Upper lobe of left lung (tissue), 6 donors: ENCODE results near the gene ANO4. TPM values are rescaled to one million over a fixed set of nuclear protein-coding genes. Genes with fewer than 3 reads are reported as not detected.

ENCODE experiments used
- ATAC-seq, 2 donors: fragments of 200-7000 bp; cut with Tn5 transposase; one replicate each; pipeline ENCODE4 v1.9.1; 2022; ENCODE audit warnings: mild to moderate bottlenecking in 2 of 2, moderate library complexity in 2 of 2; ENCODE audit not compliant: low FRiP score in 2 of 2
- DNase-seq, 2 donors: peaks; one replicate each; pipeline ENCODE4 v3.0.0-alpha.2; 2019 to 2020
- H3K27ac ChIP-seq, 4 donors: fragments of 200-600 bp; sonication (generic); one replicate each; pipeline ENCODE4 v1.5.1; 2016 to 2019
- H3K27me3 ChIP-seq, 4 donors: fragments of 200-600 bp; sonication (generic); one replicate each; pipeline ENCODE4 v1.5.1; 2017 to 2019
- H3K36me3 ChIP-seq, 4 donors: fragments of 200-600 bp; sonication (generic); one replicate each; pipeline ENCODE4 v1.5.1; 2016 to 2019
- H3K4me1 ChIP-seq, 4 donors: fragments of 200-600 bp; sonication (generic); one replicate each; pipeline ENCODE4 v1.5.1; 2018 to 2019
- H3K4me3 ChIP-seq, 4 donors: fragments of 200-600 bp; sonication (generic); one replicate each; pipeline ENCODE4 v1.5.1; 2017 to 2019; ENCODE audit warnings: mild to moderate bottlenecking in 2 of 4, moderate library complexity in 1 of 4
- H3K9me3 ChIP-seq, 4 donors: fragments of 200-600 bp; sonication (generic); one replicate each; pipeline ENCODE4 v1.5.1; 2018 to 2019
- EP300 ChIP-seq, 4 donors: sonication (generic); formaldehyde crosslinking; IDR thresholded peaks; one replicate each; pipeline ENCODE4 v1.5.1; 2017; ENCODE audit warnings: antibody characterized with exemption in 4 of 4, control low read depth in 2 of 4
- POLR2A ChIP-seq, 4 donors: fragments of 450-650 bp; IDR thresholded peaks; one replicate each; pipeline ENCODE4 v1.5.1; 2016 to 2017; ENCODE audit warnings: antibody characterized with exemption in 4 of 4, mild to moderate bottlenecking in 2 of 4
- POLR2AphosphoS5 ChIP-seq, 2 donors: sonication (generic); formaldehyde crosslinking; IDR thresholded peaks; one replicate each; pipeline ENCODE4 v1.5.1; 2017; ENCODE audit warnings: antibody characterized with exemption in 2 of 2
- WGBS, 2 donors: methylation state at CpG; one replicate each; pipeline ENCODE4 v1.1.5; 2017 to 2018; 5-methylcytosine and 5-hydroxymethylcytosine counted together
- total RNA-seq, 6 donors: library from RNA; depleted of rRNA in 4 of 6; stranded (reverse); fragments of >200 nt in 4 of 6; gene quantifications; one replicate each; pipeline versions ENCODE4 v1.1.0 to v1.2.1, GENCODE V29; 2016 to 2021
- TF ChIP-seq, protein P1 (sequence below), 6 experiments: fragments of 450-650 bp in 4 of 6; fragments of 200-600 bp in 2 of 6; sonication (generic) in 2 of 6; IDR thresholded peaks; one replicate each; pipeline ENCODE4 v1.5.1; 2016 to 2019; ENCODE audit warnings: antibody characterized with exemption in 6 of 6
- donor health status: DM: no; HTN: no; CAD: no; lungs with moderate emphysema.
- donor health status: DM: no; HTN: yes; CAD: no; lungs with severe emphysema.

The ANO4 gene
- total RNA-seq, 6 donors from 2014 or later: 0.17 to 1.2 (median 0.30) TPM; not detected in 3

DNA sequence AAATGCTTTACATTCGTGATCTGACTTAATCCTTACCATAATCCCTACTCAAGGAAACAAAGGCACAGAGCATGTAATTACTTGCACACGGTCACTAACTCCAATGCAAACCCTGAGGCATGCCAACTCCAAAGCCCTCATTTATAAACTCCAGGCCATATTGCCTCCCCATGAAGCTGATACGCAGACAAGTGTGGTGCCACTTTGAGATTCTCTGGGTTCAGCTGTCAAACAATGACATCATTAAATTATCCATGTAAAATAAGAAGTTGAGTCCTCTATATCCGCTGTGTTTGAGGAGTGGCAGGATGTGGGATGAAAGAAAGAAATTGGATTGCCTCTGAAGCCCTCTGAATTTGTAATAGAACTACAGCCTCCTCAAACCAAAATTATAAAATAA, 62.8 kb downstream of the ANO4 start:
- Histone ChIP-seq H3K4me3 (no peak overlapping the region), H3K4me1 (no peaks in the 10 kb centered on the region), H3K27me3 (no peaks in the 10 kb centered on the region), H3K9me3 (no peaks in the 10 kb centered on the region), H3K27ac (no peak overlapping the region), H3K36me3 (no peaks in the 10 kb centered on the region)
- 87% methylated on average over 4 of the region's 4 CpGs for WGBS, 2 donors
- DNase-seq (no peak), ATAC-seq (no peak)
- TF ChIP-seq, protein P1, sequence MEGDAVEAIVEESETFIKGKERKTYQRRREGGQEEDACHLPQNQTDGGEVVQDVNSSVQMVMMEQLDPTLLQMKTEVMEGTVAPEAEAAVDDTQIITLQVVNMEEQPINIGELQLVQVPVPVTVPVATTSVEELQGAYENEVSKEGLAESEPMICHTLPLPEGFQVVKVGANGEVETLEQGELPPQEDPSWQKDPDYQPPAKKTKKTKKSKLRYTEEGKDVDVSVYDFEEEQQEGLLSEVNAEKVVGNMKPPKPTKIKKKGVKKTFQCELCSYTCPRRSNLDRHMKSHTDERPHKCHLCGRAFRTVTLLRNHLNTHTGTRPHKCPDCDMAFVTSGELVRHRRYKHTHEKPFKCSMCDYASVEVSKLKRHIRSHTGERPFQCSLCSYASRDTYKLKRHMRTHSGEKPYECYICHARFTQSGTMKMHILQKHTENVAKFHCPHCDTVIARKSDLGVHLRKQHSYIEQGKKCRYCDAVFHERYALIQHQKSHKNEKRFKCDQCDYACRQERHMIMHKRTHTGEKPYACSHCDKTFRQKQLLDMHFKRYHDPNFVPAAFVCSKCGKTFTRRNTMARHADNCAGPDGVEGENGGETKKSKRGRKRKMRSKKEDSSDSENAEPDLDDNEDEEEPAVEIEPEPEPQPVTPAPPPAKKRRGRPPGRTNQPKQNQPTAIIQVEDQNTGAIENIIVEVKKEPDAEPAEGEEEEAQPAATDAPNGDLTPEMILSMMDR (IDR thresholded peaks at IDR 0.05): no peak
- no peak for TF ChIP-seq EP300 (IDR thresholded peaks at IDR 0.05)
- no peak for TF ChIP-seq POLR2A (IDR thresholded peaks at IDR 0.05)
- TF ChIP-seq POLR2AphosphoS5 (IDR thresholded peaks at IDR 0.05): no peak

DNA sequence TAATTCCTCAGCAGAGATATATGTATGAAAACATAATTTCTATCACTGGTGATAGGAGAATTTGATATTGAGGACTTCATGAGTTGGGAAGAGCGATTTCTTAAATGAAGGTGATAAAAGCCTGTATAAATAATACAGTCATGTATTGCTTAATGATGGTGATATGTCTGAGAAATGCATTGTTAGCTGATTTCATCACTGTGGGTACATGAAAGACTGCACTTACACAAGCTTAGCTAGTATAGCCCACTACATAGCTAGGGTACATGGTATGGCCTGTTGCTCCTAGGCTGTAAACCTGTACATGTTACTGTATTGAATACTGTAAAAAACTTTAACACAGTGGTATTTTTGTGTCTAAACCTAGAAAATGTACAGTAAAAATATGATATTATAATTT, 63.4 kb downstream of the ANO4 start:
- DNase-seq: no peak
- Histone ChIP-seq H3K27ac (no peak overlapping the region), H3K4me3 (no peak overlapping the region), H3K36me3 (no peaks in the 10 kb centered on the region), H3K9me3 (no peaks in the 10 kb centered on the region), H3K27me3 (no peaks in the 10 kb centered on the region), H3K4me1 (no peaks in the 10 kb centered on the region)
- ATAC-seq: no peak
- TF ChIP-seq, protein P1 (IDR thresholded peaks at IDR 0.05): no peak
- TF ChIP-seq POLR2A (IDR thresholded peaks at IDR 0.05): no peak
- no peak for TF ChIP-seq EP300 (IDR thresholded peaks at IDR 0.05)
- no peak for TF ChIP-seq POLR2AphosphoS5 (IDR thresholded peaks at IDR 0.05)
- WGBS, 2 donors: 78 to 92% methylated on average over 1 of the region's 1 CpG

DNA sequence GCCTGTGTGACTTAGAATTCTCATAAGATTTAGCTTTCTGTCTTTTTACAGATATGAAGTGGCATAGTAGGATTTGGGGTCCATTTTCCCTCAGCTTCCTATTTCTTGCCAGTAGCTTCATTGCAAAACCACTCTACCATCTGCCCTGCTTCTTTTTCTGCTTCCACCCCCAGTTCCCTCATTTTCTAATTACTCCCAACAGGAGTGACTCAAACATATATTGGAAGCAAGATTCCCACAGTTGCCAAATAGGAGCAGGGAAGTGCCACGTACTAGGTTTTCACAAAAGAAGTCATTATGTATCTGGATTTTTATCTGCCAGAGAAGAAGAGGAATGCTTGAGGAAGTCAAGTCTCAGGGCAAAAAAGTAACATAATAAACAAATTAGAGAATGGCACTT, 64.1 kb downstream of the ANO4 start:
- no peaks in the 10 kb centered on the region for H3K27me3 ChIP-seq
- WGBS, 2 donors: 33 to 36% methylated on average over 1 of the region's 1 CpG
- no peak for ATAC-seq

DNA sequence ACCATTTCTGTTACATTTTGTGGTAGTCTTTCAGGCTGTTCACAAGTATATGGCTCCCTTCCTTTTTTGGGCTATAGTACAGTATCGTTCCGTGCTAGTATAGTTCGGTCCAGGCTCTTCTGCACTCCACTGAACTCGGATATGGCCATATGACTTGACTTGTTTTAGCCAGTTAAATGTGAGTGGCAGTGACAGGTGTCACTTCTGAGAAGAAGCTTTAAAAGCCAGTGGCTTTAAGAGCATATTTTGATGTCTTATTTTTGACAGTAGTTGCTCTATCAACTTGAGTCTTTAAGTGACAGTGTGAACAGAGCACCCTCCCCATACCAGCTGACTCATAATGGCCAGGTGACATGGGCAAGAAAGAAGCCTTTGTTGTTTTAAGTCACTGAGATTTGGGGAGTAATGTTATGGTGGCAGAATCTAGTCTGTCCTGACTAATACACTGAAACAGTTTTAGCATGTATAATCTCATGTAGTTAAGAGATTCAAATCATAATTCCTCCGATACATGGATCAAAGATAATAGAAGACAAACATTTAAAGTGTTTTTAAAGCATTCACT, 64.6 kb downstream of the ANO4 start:
- no peaks in the 10 kb centered on the region for H3K36me3 ChIP-seq
- no peak overlapping the region for H3K4me3 ChIP-seq
- DNase-seq (no peak), ATAC-seq (no peak)
- H3K9me3 ChIP-seq: no peaks in the 10 kb centered on the region
- TF ChIP-seq POLR2A (IDR thresholded peaks at IDR 0.05): no peak
- TF ChIP-seq POLR2AphosphoS5 (IDR thresholded peaks at IDR 0.05): no peak
- TF ChIP-seq, protein P1 (IDR thresholded peaks at IDR 0.05): no peak
- WGBS, 2 donors: 86 to 89% methylated on average over 5 of the region's 5 CpGs
- H3K27ac ChIP-seq: no peak overlapping the region
- H3K27me3 ChIP-seq: no peaks in the 10 kb centered on the region
- no peaks in the 10 kb centered on the region for H3K4me1 ChIP-seq

More for the DNA sequence above, 64.1 kb downstream of the ANO4 start:
- Histone ChIP-seq H3K27ac (no peak overlapping the region), H3K4me1 (no peaks in the 10 kb centered on the region), H3K36me3 (no peaks in the 10 kb centered on the region), H3K4me3 (no peak overlapping the region), H3K9me3 (no peaks in the 10 kb centered on the region)
- no peak for DNase-seq
- TF ChIP-seq, protein P1 (IDR thresholded peaks at IDR 0.05): no peak
- TF ChIP-seq EP300 (IDR thresholded peaks at IDR 0.05) (no peak), POLR2AphosphoS5 (IDR thresholded peaks at IDR 0.05) (no peak), POLR2A (IDR thresholded peaks at IDR 0.05) (no peak)

DNA sequence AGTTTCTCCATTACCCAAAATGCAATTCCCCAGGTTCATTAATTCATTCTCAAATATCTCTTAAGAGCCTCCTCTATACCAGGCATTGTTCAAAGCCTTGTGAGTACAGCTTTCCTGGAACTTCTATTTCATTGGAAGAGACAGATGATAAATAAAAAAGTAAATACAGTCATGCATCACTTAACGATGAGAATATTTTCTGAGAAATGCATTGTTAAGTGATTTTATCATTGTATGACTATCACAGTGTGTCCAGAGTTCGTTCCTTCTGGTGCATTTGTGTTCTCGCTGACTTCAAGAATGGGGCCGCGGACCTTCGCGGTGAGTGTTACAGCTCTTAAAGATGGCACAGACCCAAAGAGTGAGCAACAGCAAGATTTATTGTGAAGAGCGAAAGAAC, 66.0 kb downstream of the ANO4 start:
- ATAC-seq: no peak
- no peak overlapping the region for H3K27ac ChIP-seq
- no peaks in the 10 kb centered on the region for H3K9me3 ChIP-seq
- no peaks in the 10 kb centered on the region for H3K27me3 ChIP-seq
- no peak overlapping the region for H3K4me3 ChIP-seq
- H3K36me3 ChIP-seq: no peaks in the 10 kb centered on the region
- DNase-seq: no peak
- WGBS, 2 donors: 87 to 90% methylated on average over 8 of the region's 8 CpGs
- TF ChIP-seq, protein P1 (IDR thresholded peaks at IDR 0.05): no peak
- no peak for TF ChIP-seq EP300 (IDR thresholded peaks at IDR 0.05)
- no peak for TF ChIP-seq POLR2A (IDR thresholded peaks at IDR 0.05)
- no peak for TF ChIP-seq POLR2AphosphoS5 (IDR thresholded peaks at IDR 0.05)
- no peaks in the 10 kb centered on the region for H3K4me1 ChIP-seq
